Right atrium auricular region (tissue), 2 donors: ENCODE results near the gene C2orf81. TPM values are rescaled to one million over a fixed set of nuclear protein-coding genes. Genes with fewer than 3 reads are reported as not detected.

Experiments
- DNase-seq: peaks from one replicate; pipeline ENCODE4 v3.0.0-alpha.2; 2019; ENCODE audit warnings: low spot score
- H3K27ac ChIP-seq, 2 donors: fragments of 200-600 bp; sonication (generic); 1 replicate in 1 of 2; 2 replicates in 1 of 2; pipeline ENCODE4 v1.5.1; 2016 to 2019
- H3K27me3 ChIP-seq, 2 donors: fragments of 200-600 bp; sonication (generic); one replicate each; pipeline versions ENCODE4 v1.5.1 to v1.6.0; 2017 to 2019
- H3K36me3 ChIP-seq: fragments of 200-600 bp; sonication (generic); one replicate; pipeline ENCODE4 v1.5.1; 2016
- H3K4me1 ChIP-seq, 2 donors: fragments of 200-600 bp; sonication (generic); one replicate each; pipeline versions ENCODE4 v1.5.1 to v1.6.0; 2017 to 2019
- H3K4me3 ChIP-seq, 2 donors: fragments of 200-600 bp; sonication (generic); 1 replicate in 1 of 2; 2 replicates in 1 of 2; pipeline ENCODE4 v1.5.1; 2017 to 2019; ENCODE audit warnings: mild to moderate bottlenecking in 1 of 2, moderate library complexity in 1 of 2
- H3K9me3 ChIP-seq, 2 donors: fragments of 200-600 bp; sonication (generic); one replicate each; pipeline ENCODE4 v1.5.1; 2019
- total RNA-seq, 2 donors: library from RNA; depleted of rRNA; stranded (reverse); fragments of >200 nt; gene quantifications; one replicate each; pipeline ENCODE4 v1.1.0, GENCODE V29; 2016
- TF ChIP-seq, protein P1 (sequence below), 2 donors: fragments of 200-600 bp; sonication (generic); IDR thresholded peaks; one replicate each; pipeline ENCODE4 v1.5.1; 2019; ENCODE audit warnings: antibody characterized with exemption in 2 of 2

C2orf81 gene
- total RNA-seq, 2 donors from 2014 or later = 0.94 to 1.0 TPM

DNA sequence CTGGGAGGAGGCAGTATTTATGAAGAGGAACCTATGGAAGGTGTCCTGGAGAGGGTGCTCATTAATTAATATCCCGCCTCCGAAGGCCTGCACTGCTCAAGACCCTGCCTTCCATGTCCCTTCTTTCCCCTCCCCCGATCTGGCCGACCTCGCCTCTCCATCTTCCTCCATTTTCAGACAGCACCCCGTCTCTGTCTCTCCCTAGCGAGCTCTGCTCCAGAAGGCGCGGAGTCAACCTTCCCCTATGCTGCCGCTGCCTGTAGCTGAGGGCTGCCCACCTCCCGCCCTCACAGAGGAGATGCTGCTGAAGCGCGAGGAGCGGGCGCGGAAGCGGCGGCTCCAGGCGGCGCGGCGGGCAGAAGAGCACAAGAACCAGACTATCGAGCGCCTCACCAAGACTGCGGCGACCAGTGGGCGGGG, 35.7 kb upstream of the C2orf81 start:
- TF ChIP-seq, protein P1, sequence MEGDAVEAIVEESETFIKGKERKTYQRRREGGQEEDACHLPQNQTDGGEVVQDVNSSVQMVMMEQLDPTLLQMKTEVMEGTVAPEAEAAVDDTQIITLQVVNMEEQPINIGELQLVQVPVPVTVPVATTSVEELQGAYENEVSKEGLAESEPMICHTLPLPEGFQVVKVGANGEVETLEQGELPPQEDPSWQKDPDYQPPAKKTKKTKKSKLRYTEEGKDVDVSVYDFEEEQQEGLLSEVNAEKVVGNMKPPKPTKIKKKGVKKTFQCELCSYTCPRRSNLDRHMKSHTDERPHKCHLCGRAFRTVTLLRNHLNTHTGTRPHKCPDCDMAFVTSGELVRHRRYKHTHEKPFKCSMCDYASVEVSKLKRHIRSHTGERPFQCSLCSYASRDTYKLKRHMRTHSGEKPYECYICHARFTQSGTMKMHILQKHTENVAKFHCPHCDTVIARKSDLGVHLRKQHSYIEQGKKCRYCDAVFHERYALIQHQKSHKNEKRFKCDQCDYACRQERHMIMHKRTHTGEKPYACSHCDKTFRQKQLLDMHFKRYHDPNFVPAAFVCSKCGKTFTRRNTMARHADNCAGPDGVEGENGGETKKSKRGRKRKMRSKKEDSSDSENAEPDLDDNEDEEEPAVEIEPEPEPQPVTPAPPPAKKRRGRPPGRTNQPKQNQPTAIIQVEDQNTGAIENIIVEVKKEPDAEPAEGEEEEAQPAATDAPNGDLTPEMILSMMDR (IDR thresholded peaks at IDR 0.05) = no peak
- Histone ChIP-seq H3K27me3 (no peaks in the 10 kb centered on the region), H3K9me3 (no peaks in the 10 kb centered on the region), H3K27ac (peak overlapping the region; percentile 94 to 97), H3K36me3 (peaks cover 11% of the 10 kb centered on the region), H3K4me3 (peak overlapping the region; percentile 55 to 78), H3K4me1 (peaks cover 0 to 41% of the 10 kb centered on the region in 2 donors)
- no peak for DNase-seq

DNA sequence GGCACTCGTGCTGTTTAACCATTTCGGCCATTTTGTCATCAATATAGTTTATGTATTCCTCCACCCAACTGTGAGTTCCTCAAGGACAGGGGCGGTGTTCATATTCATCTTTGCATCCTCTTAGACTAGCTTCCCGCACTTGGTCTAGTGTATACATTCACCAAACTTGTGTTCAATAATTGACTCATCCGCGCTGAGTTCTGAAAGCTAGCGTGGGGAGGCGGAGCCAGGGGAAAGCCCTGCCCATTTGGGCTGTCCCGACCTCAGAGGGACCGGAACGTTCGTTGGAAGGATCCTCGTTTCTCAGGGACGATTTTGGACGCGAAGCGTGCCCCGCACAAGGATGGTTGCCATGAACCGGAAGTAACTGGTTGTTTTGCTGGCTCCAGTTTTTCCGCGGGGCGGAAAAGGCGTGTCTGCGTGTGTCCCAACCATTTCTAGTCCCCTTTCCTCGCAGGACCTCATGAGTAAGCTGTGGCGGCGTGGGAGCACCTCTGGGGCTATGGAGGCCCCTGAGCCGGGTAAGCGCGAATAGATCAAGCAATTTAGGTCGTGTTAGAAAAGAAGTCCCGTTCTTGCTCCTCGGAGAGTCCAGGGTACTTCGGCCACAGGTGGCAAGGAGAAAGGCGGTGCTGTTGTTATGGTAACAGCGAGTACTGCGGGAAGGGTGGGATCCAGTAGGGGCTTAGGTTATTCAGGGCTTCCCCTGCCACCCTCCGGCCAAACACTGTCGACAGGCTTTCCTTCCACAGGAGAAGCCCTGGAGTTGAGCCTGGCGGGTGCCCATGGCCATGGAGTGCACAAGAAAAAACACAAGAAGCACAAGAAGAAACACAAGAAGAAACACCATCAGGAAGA, 33.5 kb upstream of the C2orf81 start, which contains the start of gene INO80B:
Gene INO80B (plus strand): TSS at position 434 of the 858 bp plus-strand sequence. CDS start 30 bp downstream, at position 464.
- H3K27me3 ChIP-seq = no peaks in the 10 kb centered on the region
- no peaks in the 10 kb centered on the region for H3K9me3 ChIP-seq
- peak within 1 kb of the TSS; percentile 52 to 72 for H3K27ac ChIP-seq
- DNase-seq = peak; percentile 98
- TF ChIP-seq, protein P1 (IDR thresholded peaks at IDR 0.05) = no peak
- H3K36me3 ChIP-seq = no peaks in the 10 kb centered on the region
- H3K4me3 ChIP-seq = peak within 1 kb of the TSS; percentile 55 to 70
- H3K4me1 ChIP-seq = peaks cover 0 to 41% of the 10 kb centered on the region in 2 donors

DNA sequence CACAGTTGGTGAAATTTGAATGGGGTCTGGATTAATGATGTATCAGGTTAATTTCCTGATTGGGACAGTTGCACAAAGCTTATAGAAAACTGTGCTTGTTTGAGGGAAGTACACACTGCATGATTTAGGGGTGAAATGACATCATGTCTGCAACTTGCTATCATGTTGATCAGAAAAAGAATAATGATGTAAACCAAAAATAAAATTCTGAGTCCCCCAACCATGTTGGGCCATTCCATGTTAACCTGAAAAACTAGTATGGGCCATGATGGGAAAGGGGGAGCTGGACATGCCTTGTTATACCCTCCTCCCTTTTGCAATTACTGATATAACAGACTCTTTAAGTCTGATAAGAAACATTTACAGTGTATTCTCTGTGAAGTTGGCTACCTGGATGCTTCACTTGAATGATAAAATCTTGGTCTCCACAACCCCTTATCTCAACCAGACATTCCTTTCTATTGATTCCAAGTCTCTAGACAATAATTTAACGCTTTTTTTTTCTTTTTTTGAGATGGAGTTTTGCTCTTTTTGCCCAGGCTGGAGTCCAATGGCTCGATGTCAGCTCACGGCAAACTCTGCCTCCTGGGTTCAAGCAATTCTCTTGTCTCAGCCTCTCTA, 29.3 kb upstream of the C2orf81 start:
- Histone ChIP-seq H3K36me3 (no peaks in the 10 kb centered on the region), H3K27me3 (no peaks in the 10 kb centered on the region), H3K4me3 (no peak overlapping the region), H3K27ac (no peak overlapping the region), H3K4me1 (peaks cover 0 to 11% of the 10 kb centered on the region in 2 donors), H3K9me3 (no peaks in the 10 kb centered on the region)
- no peak for DNase-seq
- TF ChIP-seq, protein P1 (IDR thresholded peaks at IDR 0.05) = no peak

DNA sequence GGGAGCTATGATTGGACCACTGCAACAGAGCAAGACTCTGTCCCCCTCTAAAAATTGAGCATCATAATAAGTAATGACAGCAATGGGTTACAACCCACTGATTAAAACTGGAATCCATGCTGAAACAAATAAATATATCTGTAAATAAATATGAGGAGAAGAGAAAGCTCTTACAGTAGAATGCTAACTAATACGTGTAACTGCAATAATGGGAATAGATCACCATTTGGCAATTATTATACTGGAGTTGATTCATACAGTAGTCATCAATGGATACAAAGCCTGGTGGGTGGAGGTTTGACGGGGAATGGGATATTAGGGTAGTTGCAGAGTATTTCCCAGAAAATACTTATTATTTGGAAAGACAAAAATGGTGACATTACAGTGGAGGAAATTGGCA, 27.4 kb upstream of the C2orf81 start:
- no peak for DNase-seq
- Histone ChIP-seq H3K27ac (no peak overlapping the region), H3K36me3 (no peaks in the 10 kb centered on the region), H3K9me3 (no peaks in the 10 kb centered on the region), H3K27me3 (no peaks in the 10 kb centered on the region), H3K4me1 (no peaks in the 10 kb centered on the region), H3K4me3 (no peak overlapping the region)
- TF ChIP-seq, protein P1 (IDR thresholded peaks at IDR 0.05) = no peak

DNA sequence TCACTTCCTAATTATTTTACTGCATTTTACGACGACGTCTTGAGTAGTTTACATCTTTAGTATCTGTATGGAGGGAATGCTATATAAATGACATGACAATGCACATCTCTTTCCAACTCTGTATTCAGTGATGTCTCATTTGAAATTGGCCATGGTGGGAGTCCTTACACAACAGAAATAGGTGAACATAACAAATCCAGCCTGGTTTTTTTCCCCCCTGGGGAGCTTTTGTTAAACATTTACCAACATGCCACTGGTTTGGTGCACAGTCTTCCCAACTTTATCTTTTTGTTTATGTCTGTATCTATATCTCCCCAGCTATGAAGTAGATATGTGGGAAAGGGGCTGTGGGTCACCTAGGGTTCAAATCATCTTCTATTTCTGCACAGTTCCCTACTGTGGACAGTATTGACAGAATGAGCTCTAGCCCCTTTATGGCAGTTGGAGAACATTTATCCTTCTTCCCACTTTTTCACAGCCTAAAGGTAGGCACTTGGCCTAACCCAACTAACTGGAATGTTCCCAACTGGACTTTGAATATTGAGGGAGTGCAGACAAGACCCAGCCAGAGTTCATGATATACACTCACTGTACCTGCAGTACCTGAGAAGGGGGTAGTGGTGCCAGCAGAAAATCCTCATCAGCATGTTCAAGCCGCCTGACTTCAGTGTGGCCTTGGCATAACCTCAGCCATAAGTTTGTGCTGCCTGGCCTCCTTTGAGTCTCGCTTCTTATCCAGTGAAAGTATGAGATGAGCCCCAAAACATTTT, 26.0 kb upstream of the C2orf81 start:
- H3K36me3 ChIP-seq = no peaks in the 10 kb centered on the region
- TF ChIP-seq, protein P1 (IDR thresholded peaks at IDR 0.05) = no peak
- no peaks in the 10 kb centered on the region for H3K27me3 ChIP-seq
- H3K9me3 ChIP-seq = no peaks in the 10 kb centered on the region
- no peak for DNase-seq
- H3K4me3 ChIP-seq = no peak overlapping the region
- H3K4me1 ChIP-seq = peaks cover 0 to under 1% of the 10 kb centered on the region in 2 donors
- no peak overlapping the region for H3K27ac ChIP-seq
